HG02588 (cell line): ENCODE measurements around the gene C16orf90.

Experiments used
- ATAC-seq: cut with Tn5 transposase; IDR thresholded peaks from one replicate; pipeline ENCODE4 v1.9.1; 2021; ENCODE audit warnings: mild to moderate bottlenecking, moderate library complexity; ENCODE audit not compliant: unreplicated experiment

The C16orf90 gene

DNA sequence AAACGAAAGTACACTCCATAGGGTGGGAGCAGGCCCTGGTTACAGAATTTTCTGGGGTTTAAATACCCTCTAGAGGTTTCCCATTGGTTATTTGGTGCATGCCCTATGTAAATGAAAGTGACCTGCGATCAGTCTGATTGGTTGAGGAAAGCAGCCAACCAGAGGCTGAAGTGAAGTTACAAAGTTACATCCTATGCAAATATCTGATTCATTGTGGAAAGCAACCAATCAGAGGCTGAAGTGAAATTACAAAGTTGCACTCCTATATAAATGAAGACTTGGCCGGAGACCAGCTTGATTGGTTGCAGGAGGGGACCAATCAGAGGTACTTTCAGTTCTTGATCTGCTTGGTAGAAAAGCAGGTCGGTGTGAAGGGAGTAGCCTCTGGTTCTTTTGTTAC is 27.4 kb downstream of the C16orf90 start:
- no peak for ATAC-seq

DNA sequence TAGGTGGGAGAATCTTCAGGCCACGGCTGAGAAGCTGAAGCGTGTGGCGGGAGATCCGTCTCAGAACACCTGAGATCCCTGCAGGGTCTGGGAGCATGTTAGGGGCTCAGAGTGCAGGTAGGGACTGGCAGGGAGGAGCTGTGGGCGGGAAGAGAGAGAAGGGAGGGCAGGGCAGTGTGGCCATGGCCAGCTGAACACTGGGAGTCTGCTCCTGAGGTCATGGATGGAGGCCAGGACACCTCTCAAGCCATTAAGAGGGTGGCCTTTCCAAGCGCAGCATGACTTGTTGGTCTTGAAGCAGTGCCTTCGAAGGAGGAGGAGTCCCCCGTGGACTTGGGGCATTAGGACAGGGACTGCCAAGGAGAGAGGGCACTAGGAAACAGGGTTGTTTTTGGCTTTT is 28.1 kb downstream of the C16orf90 start:
- no peak for ATAC-seq

DNA sequence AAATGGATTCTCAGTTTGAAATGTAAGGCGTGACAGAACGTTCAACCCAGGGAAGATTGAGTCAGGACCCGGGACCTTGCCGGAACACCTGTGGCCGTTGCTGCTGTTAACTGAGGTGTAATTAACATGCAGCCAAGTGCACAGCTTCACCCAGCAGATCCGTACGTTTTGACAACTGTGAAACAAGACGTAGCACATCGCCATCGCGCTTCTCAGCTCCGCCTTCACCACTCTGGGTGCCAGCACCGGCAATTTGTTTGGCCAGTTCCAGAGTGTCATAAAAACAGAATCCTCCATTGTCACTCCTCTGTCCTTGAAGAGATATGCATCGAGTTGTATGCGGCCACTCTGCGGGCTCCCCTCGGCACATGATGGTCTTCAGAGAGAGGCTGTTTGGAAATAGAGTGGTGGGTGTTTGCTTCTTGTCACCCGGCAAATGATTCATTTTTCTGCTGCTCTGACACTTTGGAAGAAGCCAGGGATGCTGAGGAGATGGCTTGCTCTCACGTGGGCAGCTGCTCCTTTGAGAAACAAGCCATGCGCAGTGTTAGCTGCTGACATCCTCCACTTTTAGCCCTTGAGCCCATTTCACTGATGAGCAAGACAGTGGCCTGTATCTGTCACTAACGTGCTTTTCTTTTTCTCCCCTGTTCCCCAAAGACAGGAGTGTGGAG is 29.2 kb downstream of the C16orf90 start:
- no peak for ATAC-seq

DNA sequence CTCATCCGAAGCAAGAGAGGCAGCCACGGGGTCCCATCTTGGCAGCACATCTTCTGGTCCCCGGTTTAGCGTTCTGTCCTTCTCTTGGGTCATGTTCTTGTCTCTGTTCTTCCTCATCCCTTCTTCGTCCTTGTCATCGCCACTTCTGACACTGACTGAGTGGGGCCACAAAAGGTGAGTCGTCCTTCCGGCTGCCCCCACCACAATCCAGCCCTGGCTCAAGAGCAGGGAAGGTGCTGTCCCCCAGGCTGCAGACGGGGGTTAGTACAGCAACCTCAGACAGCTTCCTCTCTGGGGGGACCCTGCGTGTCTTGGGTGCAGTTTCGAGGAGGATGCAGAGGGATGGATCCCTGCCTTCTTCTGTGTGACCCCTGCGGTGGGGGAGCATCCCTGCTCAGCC is 30.0 kb downstream of the C16orf90 start:
- ATAC-seq = no peak

DNA sequence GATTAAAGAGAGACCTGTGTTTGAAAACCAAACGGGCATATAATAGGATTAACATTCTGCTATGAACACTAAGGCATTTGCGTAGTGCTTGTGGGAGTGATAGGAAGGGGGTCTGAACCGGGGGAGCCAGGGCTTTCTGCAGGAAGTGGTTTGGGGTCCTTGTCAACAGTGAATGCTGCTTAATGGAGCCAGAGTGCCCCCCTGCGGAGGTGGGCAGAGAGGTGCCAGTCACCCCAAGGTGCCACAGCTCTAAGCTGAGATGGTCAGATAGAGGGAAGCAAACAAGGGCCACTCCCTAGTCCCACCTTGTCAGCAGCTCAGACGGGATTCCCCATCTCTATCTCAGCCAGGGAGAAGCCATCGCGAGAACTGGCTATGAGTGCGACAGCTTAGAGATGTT is 34.1 kb downstream of the C16orf90 start:
- ATAC-seq = no peak

DNA sequence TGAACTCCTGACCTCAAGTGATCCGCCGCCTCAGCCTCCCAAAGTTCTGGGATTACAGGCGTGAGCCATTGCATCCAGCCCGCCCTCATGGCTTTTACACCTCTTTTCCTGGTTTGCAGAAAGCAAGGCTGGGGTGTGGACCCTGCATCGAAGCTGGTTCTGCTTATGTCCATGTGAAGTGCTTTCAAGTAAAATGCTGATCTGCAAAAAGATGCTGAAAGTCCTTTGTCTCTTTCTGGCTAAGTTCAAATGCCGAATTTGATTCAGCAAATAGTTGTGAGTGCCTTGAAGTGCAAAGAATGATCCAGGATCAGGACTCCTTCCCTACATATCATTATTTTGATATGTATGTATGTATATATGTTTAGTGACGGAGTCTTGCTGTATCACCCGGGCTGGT is 34.7 kb downstream of the C16orf90 start:
- no peak for ATAC-seq

DNA sequence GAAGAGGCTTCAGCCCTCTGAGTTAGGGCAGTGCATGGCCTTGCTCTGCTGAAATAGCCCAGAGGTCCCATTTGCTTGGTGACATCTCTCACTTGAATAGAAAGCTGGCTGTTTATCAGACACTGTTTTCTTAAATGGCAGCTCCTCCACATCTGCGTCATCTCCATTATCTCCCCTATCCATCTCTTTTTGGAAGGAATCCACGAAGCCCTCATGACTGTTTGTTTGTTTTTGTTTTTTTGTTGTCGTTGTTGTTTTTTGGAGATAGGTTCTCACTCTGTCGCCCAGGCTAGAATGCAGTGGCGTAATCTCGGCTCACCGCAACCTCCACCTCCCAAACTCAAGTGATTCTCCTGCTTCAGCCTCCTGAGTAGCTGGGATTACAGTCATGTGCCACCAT is 35.2 kb downstream of the C16orf90 start:
- no peak for ATAC-seq

DNA sequence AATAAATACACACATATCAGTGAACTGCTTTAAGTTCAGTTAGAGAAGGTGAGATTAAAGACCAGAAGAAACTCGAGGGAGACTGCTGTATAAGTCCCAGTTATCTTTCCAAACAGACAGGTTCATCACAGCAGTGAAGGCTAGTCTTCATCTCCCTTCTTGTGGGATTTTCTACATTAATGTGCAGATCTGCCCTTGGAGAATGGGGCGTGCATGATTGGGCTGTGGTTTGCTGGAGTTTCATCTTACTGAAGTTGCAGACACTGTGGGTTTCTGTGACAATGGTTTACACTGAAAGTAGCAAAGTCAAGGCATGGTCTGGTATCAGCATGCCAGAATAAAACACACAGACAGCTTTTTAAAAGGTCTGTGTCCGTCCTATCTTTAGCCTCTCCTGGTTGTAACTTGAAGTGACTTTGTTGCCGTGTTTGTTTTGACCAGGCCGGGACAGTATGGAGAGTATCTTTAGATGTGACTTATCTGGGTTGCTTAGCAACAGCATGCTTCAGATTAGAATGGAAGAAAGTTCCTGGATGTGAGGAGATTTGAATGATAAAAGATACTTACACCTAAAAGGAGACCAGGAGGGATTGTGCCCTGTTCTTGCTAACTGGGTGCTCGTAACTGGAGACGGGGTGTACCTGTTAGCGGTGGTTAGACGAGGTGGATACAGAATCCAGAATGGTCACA is 35.7 kb downstream of the C16orf90 start:
- ATAC-seq = no peak

DNA sequence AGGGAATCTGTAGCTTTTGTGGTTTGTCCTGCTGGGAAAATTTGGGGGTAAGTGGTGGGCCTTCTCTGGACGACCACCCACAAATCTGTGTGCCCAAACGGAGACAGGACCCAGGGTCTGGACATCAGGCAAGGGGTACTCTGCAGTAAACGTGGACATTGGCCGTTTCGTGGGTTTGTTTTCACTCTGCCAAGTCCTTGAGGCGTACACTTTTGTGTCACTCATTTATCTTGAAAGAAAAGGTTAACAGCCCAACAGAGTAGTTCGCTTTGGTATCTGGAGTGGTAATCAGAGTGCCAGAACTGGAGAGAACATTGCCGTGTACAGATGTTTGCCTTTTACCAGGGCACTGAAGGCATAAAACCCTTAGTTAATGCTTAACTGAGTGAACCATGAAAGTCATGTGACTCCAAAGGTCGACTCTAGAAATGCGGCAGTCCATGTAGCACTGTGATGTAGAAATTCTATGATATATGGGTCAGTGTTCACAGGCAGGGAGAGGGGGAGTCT is 36.4 kb downstream of the C16orf90 start:
- no peak for ATAC-seq

DNA sequence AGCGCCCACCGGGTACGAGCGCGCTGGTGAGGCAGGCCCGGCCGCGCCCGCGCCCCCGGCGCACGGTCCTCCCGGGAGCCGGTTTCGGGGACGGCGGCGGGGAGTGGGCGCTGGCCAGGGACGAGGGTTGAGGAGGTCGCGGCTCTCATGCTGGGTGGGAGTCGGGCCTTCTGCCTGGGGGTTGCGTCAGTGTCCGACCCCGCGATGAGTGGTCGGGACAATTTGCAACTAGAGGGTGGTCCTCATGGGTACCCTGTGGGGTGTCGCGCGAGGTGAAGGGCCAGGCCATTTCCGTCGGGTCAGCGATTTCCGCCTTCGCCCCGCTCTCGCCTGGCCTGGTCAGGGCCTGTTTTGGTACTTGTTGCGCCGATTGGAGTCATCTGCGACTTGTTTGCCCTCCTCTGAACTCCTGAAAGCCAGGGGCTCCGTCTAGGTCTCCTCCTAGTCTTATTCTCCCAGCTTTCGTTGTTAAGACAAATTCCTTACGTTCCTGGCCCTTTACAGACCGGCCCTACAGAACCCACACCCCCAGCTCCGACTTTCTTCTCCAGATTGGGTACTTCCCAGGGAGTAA is 36.9 kb downstream of the C16orf90 start:
- peak; percentile 25 for ATAC-seq

DNA sequence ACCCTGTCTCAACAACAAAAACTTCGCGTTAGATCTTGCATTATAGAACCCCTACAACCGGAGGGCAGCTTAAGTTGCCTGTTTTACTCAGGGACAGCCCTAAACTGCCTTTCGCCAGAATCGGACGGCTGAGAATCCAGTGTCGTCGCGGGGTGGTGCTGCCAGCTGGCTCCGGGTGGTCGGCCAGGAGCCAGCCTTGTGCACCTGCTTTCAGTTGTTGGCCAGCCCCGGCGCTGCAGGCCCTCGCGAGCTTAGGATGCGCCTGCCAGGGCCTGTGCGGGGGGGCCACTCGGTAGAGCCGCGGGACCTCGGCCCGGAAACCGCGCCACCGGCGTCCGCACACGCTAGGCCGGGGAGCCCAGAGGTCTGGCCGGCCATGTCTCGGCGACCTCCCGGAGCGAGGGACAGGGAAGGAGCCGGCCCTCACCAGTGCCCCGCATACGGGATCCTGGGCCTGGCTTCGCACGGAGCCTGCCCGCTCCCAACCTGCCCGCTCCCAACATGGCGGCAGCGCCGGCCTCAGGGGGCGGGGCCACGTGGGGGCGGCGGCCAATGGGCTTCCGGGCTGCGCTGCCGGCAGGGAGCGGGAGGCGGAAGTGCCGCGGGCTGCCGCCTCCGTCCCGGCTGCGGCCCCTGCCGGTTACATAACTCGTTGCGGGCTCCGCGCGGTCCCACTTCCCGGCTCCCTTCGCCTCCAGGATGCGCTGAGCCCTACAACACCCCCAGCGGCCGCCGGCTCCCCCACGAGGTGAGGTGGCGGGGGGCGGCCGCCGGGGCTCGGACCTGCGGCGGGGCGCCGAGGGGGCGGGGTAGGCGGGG is 37.6 kb downstream of the C16orf90 start:
- ATAC-seq = peak; percentile 72

DNA sequence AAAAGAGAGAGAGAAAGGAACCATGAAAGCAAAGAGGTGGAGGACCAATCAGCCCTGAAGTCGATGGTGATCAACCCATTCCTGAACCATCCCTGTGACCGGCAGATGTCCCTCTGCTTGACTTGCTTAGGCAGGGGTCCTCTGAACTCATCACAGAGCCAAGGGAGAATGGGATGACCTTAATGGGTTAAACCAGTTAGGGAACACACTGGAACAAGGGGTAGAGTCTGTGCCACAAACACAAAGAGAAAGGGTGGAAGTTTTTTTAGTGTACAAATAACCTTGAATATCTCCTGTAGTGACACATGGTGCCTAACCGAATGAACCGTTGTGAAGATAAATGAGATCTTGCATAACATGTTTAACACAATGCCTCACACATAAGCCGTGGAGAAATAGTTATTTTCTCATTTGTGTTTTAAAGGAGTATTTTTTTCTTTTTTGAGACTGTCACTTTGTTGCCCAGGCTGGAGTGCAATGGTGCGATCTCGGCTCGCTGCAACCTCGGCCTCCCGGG is 40.6 kb downstream of the C16orf90 start:
- ATAC-seq = no peak

DNA sequence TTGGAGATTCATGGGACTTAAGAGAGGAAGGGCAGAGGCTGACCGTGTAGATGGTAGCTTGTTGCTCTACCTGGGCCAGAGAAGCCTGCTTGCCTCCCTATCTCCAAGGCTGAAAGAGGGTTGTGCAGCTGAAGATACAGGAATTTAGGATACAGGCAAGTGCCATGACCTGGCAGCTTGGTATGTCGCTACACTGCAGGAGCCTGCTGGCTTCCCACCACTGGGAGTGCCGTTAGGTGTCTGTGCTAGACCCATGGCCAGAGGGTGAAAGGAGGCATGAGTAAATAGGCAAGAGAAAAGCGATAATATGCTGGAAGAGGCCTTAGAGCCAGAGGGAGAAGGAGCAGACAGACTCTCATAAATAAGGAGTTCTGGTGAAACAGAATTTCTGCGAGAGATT is 41.2 kb downstream of the C16orf90 start:
- ATAC-seq = no peak

DNA sequence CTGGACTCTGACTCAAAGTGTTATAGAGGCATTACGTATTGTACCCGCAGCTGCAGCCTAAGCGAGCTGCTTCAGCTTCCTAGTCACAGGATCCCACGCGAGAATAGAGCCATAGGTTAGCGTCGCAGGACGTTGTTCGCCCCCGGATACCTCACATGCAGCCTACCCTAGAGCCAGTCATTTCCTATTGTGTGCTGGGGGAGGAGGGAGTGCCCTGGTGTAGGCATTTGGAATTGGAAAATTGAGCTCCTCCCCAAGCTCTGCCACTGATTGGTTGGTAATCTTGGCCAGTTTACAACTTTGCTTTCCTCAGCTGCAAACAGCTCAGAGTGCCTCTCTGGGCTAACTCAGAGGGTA is 51.3 kb downstream of the C16orf90 start:
- ATAC-seq = peak; percentile 9
